Osteocyte (in vitro differentiated cells): Measurements from ENCODE around the gene CCT7. TPM values are rescaled to one million over a fixed set of nuclear protein-coding genes. Genes with fewer than 3 reads are reported as not detected.

Source experiments
- DNase-seq: peaks from one replicate; pipeline ENCODE4 v3.0.0; 2021; ENCODE audit warnings: mixed read lengths; ENCODE audit not compliant: unreplicated experiment; ENCODE audit errors: extremely low spot score
- H3K27ac Mint-ChIP-seq: one replicate; pipeline ENCODE4 v1.8.0; 2021; ENCODE audit warnings: mild to moderate bottlenecking, mixed read lengths; ENCODE audit not compliant: unreplicated experiment
- H3K27me3 Mint-ChIP-seq: one replicate; pipeline ENCODE4 v1.8.0; 2021; ENCODE audit warnings: mixed read lengths; ENCODE audit not compliant: unreplicated experiment
- H3K36me3 Mint-ChIP-seq: one replicate; pipeline ENCODE4 v1.8.0; 2021; ENCODE audit warnings: mixed read lengths; ENCODE audit not compliant: unreplicated experiment
- H3K4me1 Mint-ChIP-seq: one replicate; pipeline ENCODE4 v1.8.0; 2021; ENCODE audit warnings: mixed read lengths; ENCODE audit not compliant: unreplicated experiment
- H3K4me3 Mint-ChIP-seq: one replicate; pipeline ENCODE4 v1.8.0; 2021; ENCODE audit warnings: mild to moderate bottlenecking, moderate library complexity, mixed read lengths; ENCODE audit not compliant: unreplicated experiment
- H3K9me3 Mint-ChIP-seq: one replicate; pipeline ENCODE4 v1.8.0; 2021; ENCODE audit warnings: mixed read lengths; ENCODE audit not compliant: unreplicated experiment
- CTCF ChIP-seq: fragments of 200-600 bp; sonication (generic); IDR thresholded peaks from 2 replicates; pipeline ENCODE4 v1.5.0; 2021; ENCODE audit warnings: antibody characterized with exemption, mild to moderate bottlenecking, moderate library complexity
- total RNA-seq: library from RNA; stranded (reverse); gene quantifications from 2 replicates; pipeline ENCODE4 v1.2.1, GENCODE V29; 2021

Gene CCT7
- total RNA-seq, 1 donor from 2014 or later: 216 TPM

- Mint-ChIP-seq H3K27ac (no peak overlapping the region), H3K27me3 (no peaks in the 10 kb centered on the region), H3K4me3 (no peak overlapping the region), H3K4me1 (no peaks in the 10 kb centered on the region), H3K9me3 (no peaks in the 10 kb centered on the region), H3K36me3 (peaks cover 34% of the 10 kb centered on the region)
- DNase-seq: no peak
- TF ChIP-seq CTCF: no peak
These were observed 20.4 kb downstream of the CCT7 start for GRCh38 chr2:73254343-73255006.

- no peaks in the 10 kb centered on the region for H3K9me3 Mint-ChIP-seq
- no peak overlapping the region for H3K27ac Mint-ChIP-seq
- no peak for TF ChIP-seq CTCF
- H3K36me3 Mint-ChIP-seq: peaks cover 28% of the 10 kb centered on the region
- H3K4me3 Mint-ChIP-seq: no peak overlapping the region
- no peak for DNase-seq
- no peaks in the 10 kb centered on the region for H3K4me1 Mint-ChIP-seq
- H3K27me3 Mint-ChIP-seq: no peaks in the 10 kb centered on the region
These were observed 21.0 kb downstream of the CCT7 start for GRCh38 chr2:73255007-73255644.

GRCh38 chr2:73255907-73256617, 22.0 kb downstream of the CCT7 start:
- Mint-ChIP-seq H3K4me3 (no peak overlapping the region), H3K27ac (no peak overlapping the region), H3K27me3 (peaks cover 3% of the 10 kb centered on the region), H3K9me3 (no peaks in the 10 kb centered on the region), H3K4me1 (no peaks in the 10 kb centered on the region), H3K36me3 (peaks cover 18% of the 10 kb centered on the region)
- DNase-seq: no peak
- TF ChIP-seq CTCF: no peak

DNA sequence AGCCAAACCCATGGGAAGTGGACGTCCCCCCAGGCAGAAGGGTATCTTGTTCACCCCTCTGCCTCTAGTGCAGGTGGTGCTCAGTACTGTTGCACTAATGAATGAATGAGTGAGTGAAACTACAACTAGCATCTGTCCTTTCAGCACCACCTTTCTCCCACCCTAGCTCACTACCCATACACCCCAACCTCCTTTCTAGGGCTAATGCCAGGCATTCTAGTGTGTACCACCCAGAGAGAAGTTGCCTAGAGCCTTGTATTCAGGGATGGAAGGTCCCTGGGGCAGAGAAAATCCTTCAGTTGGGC, 22.5 kb downstream of the CCT7 start:
- no peak for DNase-seq
- Mint-ChIP-seq H3K4me1 (no peaks in the 10 kb centered on the region), H3K36me3 (peaks cover 17% of the 10 kb centered on the region), H3K27ac (no peak overlapping the region), H3K4me3 (no peak overlapping the region), H3K27me3 (peaks cover 6% of the 10 kb centered on the region), H3K9me3 (no peaks in the 10 kb centered on the region)
- no peak for TF ChIP-seq CTCF

DNA sequence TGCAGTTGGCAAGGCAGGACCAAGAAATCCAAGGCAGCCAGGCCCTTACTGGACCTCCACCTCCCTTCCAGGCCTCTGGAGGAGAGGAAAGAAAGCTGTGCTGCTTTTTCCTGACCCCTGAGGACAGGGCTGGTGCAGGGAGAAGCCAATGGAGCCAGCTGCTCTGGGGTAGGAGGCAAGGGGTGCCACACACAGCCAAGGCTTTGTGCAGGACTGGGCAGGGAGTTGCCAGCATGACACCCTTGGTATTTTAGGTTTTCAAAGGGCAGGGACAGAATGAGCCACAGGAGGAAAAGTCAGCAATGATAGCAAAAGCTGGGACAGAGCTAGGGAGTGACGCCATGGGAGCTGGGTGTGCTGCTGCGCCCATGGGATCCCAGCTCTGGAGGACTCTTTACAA, 22.9 kb downstream of the CCT7 start:
- no peak for TF ChIP-seq CTCF
- H3K9me3 Mint-ChIP-seq: no peaks in the 10 kb centered on the region
- H3K27me3 Mint-ChIP-seq: peaks cover 7% of the 10 kb centered on the region
- no peak overlapping the region for H3K4me3 Mint-ChIP-seq
- H3K27ac Mint-ChIP-seq: no peak overlapping the region
- H3K4me1 Mint-ChIP-seq: no peaks in the 10 kb centered on the region
- peaks cover 17% of the 10 kb centered on the region for H3K36me3 Mint-ChIP-seq
- no peak for DNase-seq
